ENCODE results near the gene SULT1C3.

Gene SULT1C3

DNA sequence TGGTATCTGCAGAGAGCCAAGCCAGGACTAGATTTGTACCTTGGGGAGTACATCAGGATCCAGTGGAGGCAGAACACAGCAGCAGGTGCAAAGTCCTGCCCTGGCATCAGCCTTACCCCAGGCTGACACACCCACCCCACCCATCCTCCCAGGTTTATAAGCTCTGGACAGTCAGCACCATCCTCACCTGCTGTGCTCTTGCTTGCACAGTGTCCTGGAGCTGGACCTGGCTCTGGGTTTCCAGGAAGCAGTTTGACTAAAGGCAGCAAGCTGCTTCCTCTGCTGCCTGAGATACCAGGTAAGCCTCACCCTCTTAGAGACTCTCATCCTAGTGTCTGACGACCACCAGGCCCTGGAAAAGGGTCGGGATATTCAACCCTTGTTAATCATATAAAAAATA, at the start of gene SULT1C3:
TSS of gene SULT1C3 (plus strand) at position 183 of the 400 bp plus-strand sequence. CDS start 7,227 bp downstream, outside the sequence.
- DNase-seq = no peak

DNA sequence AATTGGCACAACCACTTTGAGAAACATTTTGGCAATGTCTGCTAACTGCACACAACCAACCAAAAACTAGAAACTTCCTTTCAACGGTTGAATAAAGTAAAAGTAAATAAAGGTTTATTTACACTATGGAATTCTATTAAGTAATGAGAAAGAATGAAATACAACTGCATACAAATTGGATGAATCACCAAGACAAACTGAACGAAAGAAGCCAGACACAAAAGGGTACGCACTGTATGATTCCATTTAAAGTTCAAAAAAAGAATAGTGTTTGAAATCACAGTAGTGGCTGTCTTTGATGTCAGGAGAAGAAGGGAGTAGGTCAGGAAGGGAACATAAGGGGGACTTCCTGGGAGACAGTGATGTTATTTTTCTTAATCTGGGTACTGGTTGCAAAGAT, 46.5 kb upstream of the SULT1C3 start:
- DNase-seq = no peak

DNA sequence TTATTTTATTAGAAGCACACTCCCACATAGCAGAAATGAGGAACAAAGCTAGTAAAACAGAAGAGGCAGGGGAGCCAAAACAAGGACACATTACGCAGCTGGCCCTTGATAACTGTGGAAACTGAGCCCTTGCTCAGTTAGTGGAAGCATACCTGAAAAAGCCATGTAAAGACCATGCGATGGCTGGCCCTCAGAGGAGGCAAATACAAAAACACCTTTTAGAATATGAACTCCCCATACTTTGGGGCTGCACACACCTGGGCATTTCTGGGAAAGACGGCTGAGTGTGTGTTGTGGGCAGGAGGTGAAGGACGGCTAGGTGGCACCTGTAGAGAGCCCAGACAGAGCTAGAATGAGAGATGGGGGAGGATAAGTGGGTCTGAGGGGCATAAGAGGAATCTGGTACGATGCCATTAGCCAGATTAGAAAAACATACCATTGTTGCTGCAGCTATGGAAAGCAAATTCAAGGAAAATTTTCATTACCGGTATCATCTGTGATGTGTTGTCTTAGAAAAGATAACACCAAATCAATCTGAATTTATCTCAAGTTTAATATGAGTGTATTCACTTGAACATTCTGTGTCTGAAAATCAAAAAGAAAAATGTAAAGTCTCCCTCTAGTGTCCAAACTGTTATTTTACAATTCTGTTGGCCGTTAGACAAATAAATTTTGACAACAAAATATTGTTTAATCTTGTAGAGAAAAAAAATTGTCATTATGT, 45.2 kb upstream of the SULT1C3 start:
- peak in 2 of 3 donors; percentile 23 to 27 for DNase-seq

DNA sequence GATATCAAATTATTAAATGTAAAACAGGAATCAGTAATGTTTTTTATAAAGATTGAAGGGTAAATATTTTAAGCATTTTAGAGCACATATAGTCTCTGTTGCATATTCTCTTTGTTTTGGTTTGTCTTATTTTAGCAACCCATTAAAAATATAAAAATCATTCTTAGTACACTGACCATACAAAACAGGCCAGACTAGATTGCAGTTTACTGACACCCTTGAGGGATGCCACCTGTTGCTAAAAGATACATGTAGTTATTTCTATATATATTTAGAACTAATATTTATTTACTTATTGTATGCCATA, 44.7 kb upstream of the SULT1C3 start:
- no peak for DNase-seq

DNA sequence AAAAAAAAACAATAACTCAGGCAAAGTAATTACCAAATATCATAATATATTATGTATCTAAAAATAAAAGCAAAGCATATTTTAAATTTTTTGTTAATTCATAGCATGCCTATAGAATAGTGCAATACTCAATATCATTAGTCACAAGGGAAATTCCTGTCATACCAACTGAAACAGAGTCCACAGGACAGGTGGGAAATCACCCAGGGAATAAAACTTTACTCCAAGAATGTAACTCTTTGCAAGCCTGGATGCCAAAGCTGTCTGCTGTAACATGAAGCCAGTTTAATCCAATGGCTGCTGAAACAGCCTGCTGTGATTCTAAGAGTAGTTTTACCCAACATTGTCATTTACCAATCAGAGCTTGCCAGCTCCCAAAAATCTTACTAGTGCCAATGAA, 40.0 kb upstream of the SULT1C3 start:
- no peak for DNase-seq

DNA sequence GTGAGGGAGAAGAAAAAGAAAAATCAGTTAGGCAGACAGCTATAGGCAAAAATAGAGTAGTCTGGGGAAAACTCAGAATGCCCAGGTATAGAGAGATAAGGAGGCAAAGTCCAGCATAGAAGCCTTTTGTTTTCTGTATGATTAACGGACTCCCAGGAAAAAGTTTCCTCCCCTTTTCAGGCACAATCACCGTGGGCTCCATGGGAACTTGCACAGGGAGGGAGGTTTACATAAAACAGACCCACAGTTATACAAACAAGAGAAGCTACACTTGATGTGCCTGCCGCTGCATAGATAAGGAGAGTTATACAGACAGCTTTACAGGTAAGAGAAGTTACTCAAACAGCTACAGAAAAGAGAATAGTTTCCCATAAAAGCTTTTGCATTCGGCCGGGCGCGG, 39.2 kb upstream of the SULT1C3 start:
- DNase-seq = no peak

DNA sequence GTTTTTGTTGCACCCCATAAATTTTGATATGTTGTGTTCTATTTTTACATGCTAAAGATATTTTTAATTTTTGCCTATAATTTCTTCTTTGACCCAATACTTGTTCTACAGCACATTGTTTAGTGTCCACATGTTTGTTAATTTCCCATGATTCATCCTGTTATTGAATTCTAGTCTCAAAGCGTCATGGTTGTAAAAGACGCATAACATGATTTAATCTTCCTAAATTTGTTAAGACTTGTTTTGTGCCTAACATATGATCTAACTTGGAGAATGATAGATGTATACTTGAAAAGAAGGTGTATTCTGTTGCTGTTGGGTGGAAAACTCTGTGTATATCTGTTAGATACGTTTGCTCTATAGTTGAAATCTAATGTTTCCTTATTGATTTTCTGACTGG, 27.1 kb upstream of the SULT1C3 start:
- no peak for DNase-seq

DNA sequence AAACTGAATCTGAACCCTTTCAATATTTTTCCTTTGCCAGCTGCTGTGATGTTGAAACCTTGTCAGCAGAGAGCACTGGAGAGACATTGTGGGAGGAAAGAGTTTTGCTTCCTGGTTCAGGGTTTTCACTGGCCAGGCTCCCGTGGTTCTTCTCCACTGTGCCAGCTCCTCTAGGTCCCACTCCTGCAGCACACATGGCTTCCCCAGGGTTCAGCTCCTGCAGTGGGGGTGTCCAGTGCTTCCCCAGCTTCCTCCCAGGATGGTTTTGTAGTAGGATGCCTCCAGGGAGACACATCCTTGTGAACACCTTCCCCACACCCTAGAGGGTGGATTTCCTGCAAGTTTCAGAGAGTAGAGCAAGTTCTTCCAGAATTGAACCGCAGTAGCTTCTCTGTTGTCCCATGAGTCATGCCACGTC, 24.0 kb upstream of the SULT1C3 start:
- DNase-seq = peak; percentile 31 to 52 (median 38)

DNA sequence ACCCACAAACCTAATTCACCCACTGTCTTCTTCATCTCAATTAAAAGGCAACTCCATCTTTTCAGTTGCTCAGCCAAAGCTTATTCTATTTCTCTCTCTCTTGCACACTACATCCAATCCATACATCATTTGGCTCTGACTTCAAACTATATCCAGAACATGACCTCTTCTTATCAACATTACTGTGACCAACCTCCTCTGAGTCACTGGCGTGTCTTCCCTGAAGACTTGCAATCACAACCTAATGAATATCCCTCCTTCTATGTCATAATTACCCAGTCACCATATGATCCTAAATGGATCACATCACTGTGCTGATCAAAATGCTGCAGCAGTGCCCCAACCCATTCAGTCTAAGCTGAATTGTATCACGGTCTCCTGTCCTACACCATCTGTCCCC, 22.6 kb upstream of the SULT1C3 start:
- DNase-seq = no peak

DNA sequence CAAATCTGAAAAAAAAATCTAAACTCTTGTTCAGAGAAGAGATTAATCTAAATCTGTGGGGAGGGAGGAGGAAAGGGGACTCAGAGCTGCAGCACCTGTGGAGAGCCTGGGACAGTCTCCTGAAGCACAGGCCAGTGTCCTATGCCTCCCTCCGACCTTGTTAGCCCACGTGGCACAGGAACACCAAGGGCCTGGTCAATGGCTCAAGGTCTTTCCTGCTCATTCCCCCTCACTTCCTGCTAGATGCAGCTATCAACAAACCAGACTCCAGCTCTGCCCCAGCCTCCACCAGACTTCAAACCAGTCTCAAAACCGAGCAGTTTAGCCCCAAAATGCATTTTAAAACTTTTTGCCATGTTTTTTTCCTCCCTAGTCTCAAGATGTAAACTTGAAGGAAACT, 20.1 kb upstream of the SULT1C3 start:
- no peak for DNase-seq

DNA sequence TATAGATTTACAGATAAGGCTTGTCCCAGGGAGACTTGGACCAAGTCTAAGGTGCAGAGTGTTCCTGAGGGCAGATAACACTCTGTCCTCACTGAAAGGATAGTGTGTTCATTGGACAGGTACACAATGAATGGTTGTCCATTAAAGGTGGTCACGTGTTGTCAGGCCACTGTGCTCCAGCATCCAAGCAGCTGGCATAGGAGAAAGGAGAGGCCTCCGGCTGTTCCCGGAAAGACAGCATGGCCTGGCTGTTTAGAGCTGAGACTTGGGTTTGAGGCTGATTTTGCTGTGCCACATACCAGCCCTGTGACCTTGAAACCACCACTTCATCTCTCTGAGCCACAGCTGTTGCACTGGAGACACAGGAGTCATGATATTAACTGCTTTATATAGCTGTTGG, 19.6 kb upstream of the SULT1C3 start:
- no peak for DNase-seq

DNA sequence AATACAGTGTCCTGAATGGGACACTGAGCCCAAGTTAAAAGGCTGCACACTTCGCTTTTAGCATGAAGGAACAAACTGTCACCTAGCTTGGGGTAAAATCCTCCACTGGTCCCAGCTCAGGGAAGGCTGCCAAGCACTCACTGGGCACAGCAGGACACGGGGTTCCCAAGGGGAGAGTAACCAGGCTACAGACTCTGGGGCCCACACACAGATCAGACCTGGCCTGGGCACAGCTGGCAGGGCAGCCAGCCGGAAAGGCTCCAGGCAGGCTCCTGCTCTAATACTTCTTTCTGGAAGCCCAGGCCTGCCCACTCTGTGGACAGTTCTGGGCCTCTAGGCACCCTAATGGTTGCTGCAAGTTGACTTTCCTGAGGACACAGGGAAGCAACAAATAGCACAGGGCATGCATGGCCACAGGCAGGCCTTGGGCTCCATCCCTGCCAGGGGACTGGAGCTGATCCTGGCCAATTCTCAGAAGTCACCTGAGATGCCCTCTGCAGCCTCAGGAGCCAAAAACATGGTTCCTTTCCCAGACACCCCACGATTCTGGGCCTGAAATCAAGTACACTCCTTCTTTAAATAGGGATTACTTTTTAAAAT, 18.7 kb upstream of the SULT1C3 start:
- no peak for DNase-seq

DNA sequence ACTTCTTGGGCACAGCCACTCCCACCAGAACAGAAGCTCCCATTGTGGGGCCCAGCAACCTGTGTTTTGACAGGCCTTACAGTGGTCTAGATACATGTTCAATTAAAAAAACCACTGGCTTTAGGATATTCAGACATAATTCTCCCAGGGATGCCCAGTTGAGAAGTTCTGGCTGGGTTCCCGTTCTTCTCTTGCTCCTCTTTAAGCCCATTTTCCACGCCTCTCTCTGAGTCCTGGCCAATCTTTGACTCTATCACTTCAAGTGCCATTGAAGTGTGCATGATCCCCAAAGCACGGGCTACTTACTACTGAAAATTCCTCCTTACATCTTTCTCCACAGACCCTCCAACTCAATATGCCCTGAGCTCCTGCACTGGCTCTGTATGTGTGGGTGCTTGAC, 17.5 kb upstream of the SULT1C3 start:
- no peak for DNase-seq

DNA sequence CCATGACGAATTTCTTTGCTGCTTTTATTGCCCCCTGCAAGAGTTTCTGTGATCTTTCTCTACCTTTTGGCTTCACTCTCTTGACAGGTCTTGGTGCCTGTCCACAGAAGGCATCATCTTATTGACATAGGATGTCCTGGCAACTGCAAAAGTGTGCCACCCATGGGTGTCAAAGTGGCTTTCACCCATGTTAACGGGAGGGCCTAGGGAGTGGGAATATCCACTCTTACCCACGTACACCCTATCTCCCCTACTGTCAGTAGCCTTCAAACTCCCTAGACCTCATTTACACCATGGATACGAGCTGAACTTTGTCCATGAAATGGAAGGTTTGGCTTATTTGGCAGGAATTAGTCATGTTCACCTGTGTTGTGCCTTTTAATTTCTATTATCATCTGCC, 16.2 kb upstream of the SULT1C3 start:
- DNase-seq = no peak

DNA sequence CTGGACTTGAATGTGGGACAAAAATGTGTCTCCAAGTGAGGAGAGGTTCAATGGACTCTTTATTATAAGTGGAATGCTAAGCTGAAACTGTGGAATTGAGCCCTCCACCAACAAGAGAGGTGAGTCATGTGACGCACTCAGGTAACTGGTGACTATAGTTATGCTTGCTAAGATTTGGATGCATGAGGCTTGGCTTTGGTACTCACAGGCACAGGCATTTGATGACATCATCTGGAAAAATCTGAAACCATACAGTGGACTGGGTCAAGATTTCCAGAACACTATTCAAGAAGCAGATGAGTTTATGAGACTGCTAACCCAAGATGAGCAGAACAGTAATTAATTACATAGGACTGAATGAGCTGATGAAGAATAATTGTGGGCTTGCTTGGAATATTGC, 15.7 kb upstream of the SULT1C3 start:
- DNase-seq = no peak

DNA sequence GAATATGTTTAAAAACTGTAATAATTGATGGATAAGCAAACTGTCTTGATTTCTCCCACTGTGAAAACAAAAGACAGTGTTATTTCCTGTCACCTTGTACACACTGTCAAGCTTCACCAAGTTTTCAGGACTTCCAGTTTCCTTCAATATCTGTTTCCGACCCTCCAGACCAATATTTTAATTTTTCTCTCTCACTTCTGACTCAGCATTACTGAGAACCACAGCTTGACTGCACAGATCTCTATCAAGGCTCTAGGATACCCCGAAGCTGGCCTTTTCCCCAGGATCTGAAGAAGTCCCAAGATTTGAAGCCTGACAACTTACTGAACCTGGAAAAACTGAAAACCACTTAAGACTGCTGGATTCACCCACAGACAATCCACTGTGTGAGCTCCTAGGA, 13.2 kb upstream of the SULT1C3 start:
- no peak for DNase-seq

DNA sequence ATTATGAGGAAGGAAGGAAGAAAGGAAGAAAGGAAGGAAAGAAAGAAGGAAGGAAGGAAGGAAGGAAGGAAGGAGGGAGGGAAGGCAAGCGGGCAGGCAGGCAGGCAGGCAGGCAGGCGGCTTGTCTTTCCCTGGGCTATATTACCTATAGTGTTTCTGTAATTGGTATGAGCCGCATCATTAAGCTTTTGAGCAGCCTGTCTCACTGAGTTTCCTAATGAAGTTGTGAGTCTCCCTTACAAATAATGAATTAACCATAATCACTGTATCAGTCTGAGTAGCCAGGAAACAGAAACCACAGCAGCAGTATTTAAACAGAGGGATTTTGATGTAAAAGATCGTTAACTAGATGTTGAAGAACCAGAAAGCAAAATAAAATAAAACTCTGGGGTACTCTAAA, 11.8 kb upstream of the SULT1C3 start:
- no peak for DNase-seq

DNA sequence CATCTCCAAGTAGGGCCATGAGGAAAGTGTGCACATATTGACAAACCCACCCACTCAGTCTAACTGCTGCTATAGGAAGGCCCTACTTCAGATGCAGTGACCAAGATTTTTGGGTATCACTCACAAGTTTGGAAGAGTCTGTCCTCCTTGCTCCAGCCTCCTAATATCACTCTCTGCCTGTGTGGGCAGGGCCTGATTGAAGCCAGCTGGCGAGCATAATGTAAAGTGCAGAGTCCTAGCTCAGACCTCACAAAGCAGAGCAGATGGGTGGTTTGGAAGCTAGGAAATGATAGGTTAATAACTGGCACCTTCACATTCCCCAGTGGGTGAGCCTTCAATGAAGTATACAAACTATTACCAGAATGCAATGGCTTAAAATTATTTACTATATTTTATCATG, 11.2 kb upstream of the SULT1C3 start:
- DNase-seq = no peak

DNA sequence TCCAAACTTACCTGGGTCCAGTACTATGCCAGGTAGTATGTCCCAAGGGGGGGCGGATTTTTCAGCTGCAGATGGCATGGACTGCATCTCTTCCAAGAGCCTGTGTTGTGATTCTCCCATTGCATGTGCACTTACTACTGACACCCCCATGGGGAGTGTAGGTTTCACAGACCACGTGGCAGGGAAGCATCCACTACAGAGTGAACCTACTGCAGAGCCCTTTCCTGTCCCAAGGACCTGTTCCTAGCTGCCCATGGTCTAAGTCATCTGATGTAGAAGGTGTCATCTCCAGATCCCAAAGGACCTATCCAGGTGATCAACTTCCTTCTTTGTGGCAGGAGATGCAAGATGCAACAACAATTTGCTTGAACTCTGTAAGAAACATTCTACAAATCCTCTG, 9.9 kb upstream of the SULT1C3 start:
- no peak for DNase-seq

DNA sequence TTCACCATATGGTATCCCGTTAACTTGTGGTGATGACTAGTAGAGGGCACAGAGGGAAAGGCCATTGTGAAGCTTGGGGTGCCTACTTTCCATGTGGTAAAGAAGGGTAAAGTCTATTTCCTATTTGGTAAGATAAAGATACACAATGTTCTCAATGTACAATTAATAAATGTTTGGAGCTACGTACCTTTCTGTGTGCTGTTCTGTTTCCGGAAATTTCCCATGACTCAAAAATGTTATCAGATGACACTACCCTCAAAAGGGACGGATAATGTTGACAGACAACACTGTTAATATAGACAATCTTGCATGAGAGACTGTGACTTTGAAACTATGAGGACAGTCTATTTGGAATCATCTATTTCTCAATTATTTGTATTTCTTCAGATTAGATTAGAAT, 4.2 kb upstream of the SULT1C3 start:
- no peak for DNase-seq

DNA sequence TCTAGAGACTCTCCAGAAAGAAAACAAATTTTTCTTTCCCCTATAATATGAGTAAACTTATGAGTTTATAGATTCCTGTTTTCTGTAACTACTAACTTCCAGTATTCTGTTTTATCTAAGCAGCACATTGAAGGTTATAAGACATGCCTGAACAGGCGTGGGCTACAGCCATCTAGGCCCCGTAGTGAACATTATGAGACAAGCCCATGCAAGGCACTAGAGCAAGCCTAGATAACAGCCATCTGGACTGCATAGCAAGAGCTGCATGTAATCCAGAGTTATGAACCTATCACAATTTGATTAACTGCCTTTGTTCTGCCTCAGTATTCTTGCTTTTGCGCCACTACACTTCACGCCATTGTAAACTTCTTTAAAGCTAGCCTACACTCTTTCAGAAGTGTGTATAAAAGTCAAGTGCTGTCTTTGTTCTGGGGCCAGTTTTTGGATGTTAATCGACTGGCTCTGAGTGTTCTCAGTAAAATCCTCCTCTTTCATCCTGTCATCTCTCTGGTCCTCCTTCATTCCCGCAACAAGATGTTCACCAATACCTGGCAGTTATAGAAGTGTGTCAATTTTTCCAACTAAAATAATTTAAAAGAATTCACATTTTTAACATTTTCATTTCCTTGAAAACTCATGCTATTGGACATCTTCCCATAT, 3.0 kb upstream of the SULT1C3 start:
- no peak for DNase-seq

DNA sequence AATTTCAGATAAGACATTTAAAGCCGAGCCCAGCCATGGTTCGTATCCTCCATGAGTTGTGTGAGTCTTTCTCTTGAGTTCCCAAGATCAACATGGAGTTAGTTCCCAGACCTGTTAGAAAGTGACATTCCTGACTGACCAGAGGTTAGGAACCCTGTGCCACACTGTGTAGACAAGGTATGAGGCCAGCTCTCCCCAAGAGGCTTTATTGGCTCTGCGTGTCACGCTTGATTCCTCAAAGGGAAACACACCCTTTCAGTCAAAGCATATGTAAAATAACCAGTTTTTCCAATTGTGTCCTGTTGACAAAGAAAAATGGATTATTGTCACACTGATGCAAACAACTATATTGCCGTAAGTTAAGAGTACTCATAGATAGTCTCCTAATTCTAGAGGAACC, 1.2 kb downstream of the SULT1C3 start:
- DNase-seq = no peak

DNA sequence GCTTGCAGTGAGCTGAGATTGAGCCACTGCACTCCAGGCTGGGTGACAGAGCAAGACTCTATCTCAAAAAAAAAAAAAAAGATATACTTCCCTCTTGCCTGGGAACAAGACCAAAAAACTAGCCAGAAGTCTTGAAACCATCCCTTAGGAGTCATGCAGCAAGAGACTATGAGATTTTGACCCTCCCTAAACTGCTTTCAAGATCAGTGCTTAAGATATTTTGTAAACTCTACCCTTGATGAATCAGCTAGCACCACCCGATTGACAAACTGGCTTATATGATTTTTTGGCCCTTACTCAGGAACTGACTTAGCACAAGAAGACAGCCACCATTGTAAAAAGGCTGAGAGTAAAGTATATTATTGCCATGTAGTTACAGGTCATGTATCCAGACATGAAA, 3.8 kb downstream of the SULT1C3 start:
- DNase-seq = peak in 2 of 3 donors; percentile 3 to 5

DNA sequence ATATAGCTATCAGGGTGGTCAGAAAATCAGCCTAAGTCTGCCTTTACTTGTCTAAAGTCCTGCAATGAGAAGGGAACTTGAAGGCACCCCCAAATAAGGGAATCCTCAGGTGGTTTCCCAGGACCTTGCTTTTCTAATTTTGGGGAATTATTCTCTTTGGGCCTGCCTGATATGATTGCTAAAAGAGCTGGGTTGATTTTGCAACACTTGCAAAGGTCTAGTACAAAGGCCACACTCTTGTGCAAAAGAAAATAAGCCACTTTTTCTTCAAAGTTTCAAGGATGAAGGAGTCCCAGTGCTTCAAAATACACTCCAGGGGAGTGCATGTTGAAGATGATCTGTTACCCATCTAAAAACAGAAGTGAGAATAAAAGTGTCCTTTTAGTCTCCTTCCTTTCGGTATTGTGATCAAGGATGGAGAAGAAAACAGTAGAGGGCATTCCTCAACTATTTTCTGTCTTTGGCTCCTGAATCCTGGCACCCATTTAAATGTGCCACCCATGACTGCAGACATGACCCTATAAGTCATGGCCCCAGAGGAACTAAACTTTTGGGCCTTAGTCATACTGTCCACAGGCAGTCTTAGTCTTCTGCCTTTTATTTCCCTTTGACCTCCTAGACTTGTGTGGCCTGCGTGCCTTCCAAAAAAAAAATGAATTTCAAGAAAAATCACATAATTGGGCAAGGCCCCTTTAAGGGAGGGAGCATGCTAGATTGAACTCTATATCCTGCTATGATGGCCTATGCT, 5.1 kb downstream of the SULT1C3 start:
- peak in 2 of 3 donors; percentile 24 to 37 for DNase-seq

All from suppressor macrophage treated with lipopolysaccharide for 1 hour (primary cell).